ENCODE measurements around the gene QRFP.

GRCh38 chr9:130930804-130931349 is 34.3 kb upstream of the QRFP start:
- no peak for TF ChIP-seq CTCF (IDR thresholded peaks at IDR 0.05)
- no peak for TF ChIP-seq POLR2AphosphoS5 (IDR thresholded peaks at IDR 0.05)
- TF ChIP-seq POLR2A (IDR thresholded peaks at IDR 0.05; ENCODE audit: low read depth): no peak
- no peak for TF ChIP-seq EP300 (IDR thresholded peaks at IDR 0.05)

All from esophagus muscularis mucosa (tissue), 4 donors.